ENCODE measurements around the gene MSI2.

DNA sequence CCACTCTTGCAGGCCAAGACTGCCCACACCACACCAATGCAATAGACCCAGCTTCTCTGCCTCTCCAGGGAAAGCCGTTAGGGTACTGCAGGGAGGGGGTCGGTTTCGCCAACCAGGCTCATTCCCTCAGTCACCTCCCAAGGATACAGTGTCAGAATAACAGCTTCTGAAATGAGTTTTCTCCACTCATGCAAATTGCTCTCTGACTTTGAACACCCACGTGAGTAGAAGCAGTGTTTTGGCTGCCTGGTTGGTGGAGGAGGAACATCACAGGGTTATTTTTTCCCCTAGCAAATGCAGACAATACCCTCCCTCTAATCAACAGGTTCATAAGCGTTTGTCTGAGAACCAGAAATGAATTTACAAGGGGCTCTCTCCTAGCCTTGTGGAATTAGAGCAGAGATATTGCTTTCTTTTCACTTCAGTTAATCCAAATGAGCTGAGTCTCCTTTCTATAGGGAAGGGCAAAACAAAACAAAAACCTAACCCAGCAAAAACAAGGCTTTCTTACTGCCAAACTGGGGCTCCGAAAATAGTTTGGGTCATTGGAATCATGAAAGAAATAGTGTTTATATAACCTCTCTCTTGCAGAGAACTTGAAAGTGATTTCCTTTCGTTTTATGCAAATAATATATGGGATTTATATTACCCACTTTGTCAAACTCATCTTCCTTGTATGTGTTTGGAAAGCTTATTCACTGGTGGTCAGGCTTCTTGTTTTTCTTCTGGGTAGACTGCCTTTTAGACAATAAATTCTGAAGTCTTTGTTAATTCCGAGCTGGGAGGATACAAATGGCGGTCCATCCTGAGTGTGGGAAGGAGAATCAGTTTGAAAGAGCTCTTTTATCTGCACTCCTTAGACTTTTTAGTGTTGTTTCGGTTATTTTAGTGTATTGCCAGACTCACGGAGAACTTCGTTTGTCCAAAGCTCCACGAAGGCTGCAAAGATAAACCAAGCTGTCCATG lies 229.9 kb downstream of the MSI2 start:
- TF ChIP-seq, protein P1, sequence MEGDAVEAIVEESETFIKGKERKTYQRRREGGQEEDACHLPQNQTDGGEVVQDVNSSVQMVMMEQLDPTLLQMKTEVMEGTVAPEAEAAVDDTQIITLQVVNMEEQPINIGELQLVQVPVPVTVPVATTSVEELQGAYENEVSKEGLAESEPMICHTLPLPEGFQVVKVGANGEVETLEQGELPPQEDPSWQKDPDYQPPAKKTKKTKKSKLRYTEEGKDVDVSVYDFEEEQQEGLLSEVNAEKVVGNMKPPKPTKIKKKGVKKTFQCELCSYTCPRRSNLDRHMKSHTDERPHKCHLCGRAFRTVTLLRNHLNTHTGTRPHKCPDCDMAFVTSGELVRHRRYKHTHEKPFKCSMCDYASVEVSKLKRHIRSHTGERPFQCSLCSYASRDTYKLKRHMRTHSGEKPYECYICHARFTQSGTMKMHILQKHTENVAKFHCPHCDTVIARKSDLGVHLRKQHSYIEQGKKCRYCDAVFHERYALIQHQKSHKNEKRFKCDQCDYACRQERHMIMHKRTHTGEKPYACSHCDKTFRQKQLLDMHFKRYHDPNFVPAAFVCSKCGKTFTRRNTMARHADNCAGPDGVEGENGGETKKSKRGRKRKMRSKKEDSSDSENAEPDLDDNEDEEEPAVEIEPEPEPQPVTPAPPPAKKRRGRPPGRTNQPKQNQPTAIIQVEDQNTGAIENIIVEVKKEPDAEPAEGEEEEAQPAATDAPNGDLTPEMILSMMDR (IDR thresholded peaks at IDR 0.05): no peak
- TF ChIP-seq POLR2A (IDR thresholded peaks at IDR 0.05): no peak
- no peak for TF ChIP-seq POLR2AphosphoS5 (IDR thresholded peaks at IDR 0.05)
